DND-41 (cell line): ENCODE data around the gene NEDD4.
"Not testable (repeated sequence)": the region's sequence is repeated elsewhere in the genome, so short reads cannot be mapped to it uniquely, and the experiment has no call there.

Experiments used
- ATAC-seq: fragments of 200-7000 bp; cut with Tn5 transposase; 3 replicates; pipeline ENCODE4 v1.9.1; 2021; ENCODE audit warnings: low read depth; ENCODE audit not compliant: insufficient read depth
- DNase-seq: peaks from one replicate; pipeline ENCODE4 v3.0.0-alpha.2; 2020
- H2AFZ ChIP-seq: 2 replicates; pipeline ENCODE4 v1.6.0; 2012; ENCODE audit warnings: low read depth, low read length
- H3K27ac ChIP-seq: 2 replicates; pipeline ENCODE4 v1.5.1; 2012; ENCODE audit warnings: low read length, inconsistent platforms
- H3K27me3 ChIP-seq: fragments of 200-600 bp; sonication (generic); 2 replicates; pipeline ENCODE4 v1.6.0; 2012; ENCODE audit warnings: low read length, mild to moderate bottlenecking, inconsistent platforms; ENCODE audit not compliant: insufficient read depth, poor library complexity
- H3K36me3 ChIP-seq: 2 replicates; pipeline ENCODE4 v1.5.1; 2012; ENCODE audit warnings: low read length, inconsistent platforms; ENCODE audit not compliant: insufficient read depth
- H3K4me1 ChIP-seq: 2 replicates; pipeline ENCODE4 v1.5.1; 2012; ENCODE audit warnings: mild to moderate bottlenecking, low read length; ENCODE audit not compliant: insufficient read depth
- H3K4me2 ChIP-seq: 2 replicates; pipeline ENCODE4 v1.6.0; 2012; ENCODE audit warnings: mild to moderate bottlenecking, moderate library complexity, low read length, inconsistent platforms; ENCODE audit not compliant: insufficient read depth
- H3K4me3 ChIP-seq, 2 experiments: fragments of 200-600 bp in 1 of 2; shearing (Covaris generic) in 1 of 2; 2 replicates each; pipeline ENCODE4 v1.5.1; 2012 to 2016; ENCODE audit warnings: inconsistent platforms in 2 of 2, low read length in 2 of 2, mild to moderate bottlenecking in 2 of 2, low read depth in 1 of 2, moderate library complexity in 1 of 2
- H3K79me2 ChIP-seq: 2 replicates; pipeline ENCODE4 v1.6.0; 2012; ENCODE audit warnings: low read length, inconsistent platforms; ENCODE audit not compliant: insufficient read depth
- H3K9ac ChIP-seq: 2 replicates; pipeline ENCODE4 v1.6.0; 2012; ENCODE audit warnings: low read depth, mild to moderate bottlenecking, inconsistent platforms, low read length, moderate library complexity
- H3K9me3 ChIP-seq: 2 replicates; pipeline ENCODE4 v1.5.1; 2012; ENCODE audit warnings: low read length, moderate library complexity, mild to moderate bottlenecking, inconsistent platforms; ENCODE audit not compliant: insufficient read depth, severe bottlenecking
- H4K20me1 ChIP-seq: 2 replicates; pipeline ENCODE4 v1.6.0; 2012; ENCODE audit warnings: low read length; ENCODE audit not compliant: insufficient read depth
- CTCF ChIP-seq: IDR thresholded peaks from 2 replicates; pipeline ENCODE4 v1.5.1; 2012; ENCODE audit warnings: borderline replicate concordance, low read length, moderate library complexity, mild to moderate bottlenecking; ENCODE audit not compliant: poor library complexity, severe bottlenecking; ENCODE audit errors: extremely low read depth
- EZH2 ChIP-seq: IDR thresholded peaks from 3 replicates; pipeline ENCODE4 v1.6.1; 2012; ENCODE audit warnings: borderline replicate concordance, low read depth, mild to moderate bottlenecking, moderate library complexity, low read length, inconsistent platforms; ENCODE audit not compliant: severe bottlenecking

Gene NEDD4

GRCh38 chr15:55846116-55846707 is 147.2 kb downstream of the NEDD4 start:
- peaks cover 6% of the 10 kb centered on the region for H3K36me3 ChIP-seq
- no peaks in the 10 kb centered on the region for H3K27me3 ChIP-seq
- H3K4me3 ChIP-seq: no peak overlapping the region
- no peak overlapping the region for H2AFZ ChIP-seq
- no peaks in the 10 kb centered on the region for H3K9me3 ChIP-seq
- TF ChIP-seq CTCF (peak; percentile 90), EZH2 (no peak)
- peak; percentile 80 for ATAC-seq
- H3K9ac ChIP-seq: no peak overlapping the region
- peak; percentile 51 for DNase-seq
- H3K4me2 ChIP-seq: no peak overlapping the region
- H3K27ac ChIP-seq: no peak overlapping the region
- H4K20me1 ChIP-seq: no peaks in the 10 kb centered on the region
- no peaks in the 10 kb centered on the region for H3K4me1 ChIP-seq
- H3K79me2 ChIP-seq: no peaks in the 10 kb centered on the region

- DNase-seq, H3K27me3 ChIP-seq, H3K4me2 ChIP-seq, H3K4me3 ChIP-seq, ATAC-seq, H3K79me2 ChIP-seq, H3K9ac ChIP-seq, H3K9me3 ChIP-seq, H4K20me1 ChIP-seq, H3K36me3 ChIP-seq, H3K4me1 ChIP-seq, H3K27ac ChIP-seq, H2AFZ ChIP-seq: not testable (repeated sequence)
Measured at GRCh38 chr15:55842897-55843296, 150.5 kb downstream of the NEDD4 start.

- no peaks in the 10 kb centered on the region for H3K9me3 ChIP-seq
- H4K20me1 ChIP-seq: no peaks in the 10 kb centered on the region
- no peak for TF ChIP-seq CTCF
- no peak for TF ChIP-seq EZH2
- DNase-seq (no peak), ATAC-seq (no peak)
- no peaks in the 10 kb centered on the region for H3K79me2 ChIP-seq
- H3K27ac ChIP-seq: no peak overlapping the region
- H2AFZ ChIP-seq: no peak overlapping the region
- H3K36me3 ChIP-seq: no peaks in the 10 kb centered on the region
- H3K27me3 ChIP-seq: no peaks in the 10 kb centered on the region
- H3K4me1 ChIP-seq: peaks cover 1% of the 10 kb centered on the region; the same call in 1 of the 2 replicates
- H3K9ac ChIP-seq: no peak overlapping the region
- H3K4me3 ChIP-seq: no peak overlapping the region
- no peak overlapping the region for H3K4me2 ChIP-seq
Measured at GRCh38 chr15:55835866-55836265, 157.5 kb downstream of the NEDD4 start.

- no peak overlapping the region for H3K9ac ChIP-seq
- H3K27ac ChIP-seq: no peak overlapping the region
- H3K9me3 ChIP-seq: no peaks in the 10 kb centered on the region
- peaks cover 17% of the 10 kb centered on the region for H3K4me1 ChIP-seq
- no peaks in the 10 kb centered on the region for H3K36me3 ChIP-seq
- no peaks in the 10 kb centered on the region for H4K20me1 ChIP-seq
- no peak overlapping the region for H2AFZ ChIP-seq
- H3K79me2 ChIP-seq: no peaks in the 10 kb centered on the region
- H3K4me2 ChIP-seq: no peak overlapping the region
- H3K27me3 ChIP-seq: no peaks in the 10 kb centered on the region
- no peak for ATAC-seq
- H3K4me3 ChIP-seq: no peak overlapping the region
- no peak for TF ChIP-seq CTCF
- TF ChIP-seq EZH2: no peak
- DNase-seq: no peak
Measured at GRCh38 chr15:55834331-55834730, 159.1 kb downstream of the NEDD4 start.
